OCI-LY7 (cell line): ENCODE measurements around the gene SPP2. TPM values are rescaled to one million over a fixed set of nuclear protein-coding genes. Genes with fewer than 3 reads are reported as not detected.

Source experiments
- BruUV-seq: library from RNA; stranded (reverse); fragments of 400-500 nt; replicated peaks from 2 replicates; lab custom pipeline; 2021; lab: Mats Ljungman, UMichigan
- CTCF ChIA-PET: fragments of 300-600 bp; sonication (Branson Sonifier 250); formaldehyde crosslinking; loops from one replicate; lab custom pipeline; 2022; ENCODE audit warnings: antibody characterized with exemption; ENCODE audit not compliant: unreplicated experiment; lab: Charles Lee
- POLR2A ChIA-PET: fragments of 300-600 bp; sonication (Branson Sonifier 250); formaldehyde crosslinking; loops from one replicate; lab custom pipeline; 2022; ENCODE audit warnings: antibody characterized with exemption; lab: Charles Lee
- DNase-seq: peaks from one replicate; pipeline ENCODE4 v3.0.0-alpha.2; 2015; ENCODE audit warnings: low spot score
- H2AFZ ChIP-seq: fragments of 200-600 bp; sonication (generic), shearing (Covaris generic); 2 replicates; pipeline ENCODE4 v1.6.1; 2014; ENCODE audit warnings: mild to moderate bottlenecking, antibody characterized with exemption, low read length, moderate library complexity
- H3K27ac ChIP-seq: fragments of 200-600 bp; sonication (generic); 2 replicates; pipeline ENCODE4 v1.5.1; 2014; ENCODE audit warnings: mixed run types, low read depth, mild to moderate bottlenecking, moderate library complexity, low read length, inconsistent platforms; ENCODE audit not compliant: poor library complexity, severe bottlenecking
- H3K36me3 ChIP-seq: fragments of 200-600 bp; sonication (generic); 2 replicates; pipeline ENCODE4 v1.6.1; 2014; ENCODE audit warnings: mild to moderate bottlenecking, antibody characterized with exemption, low read length, moderate library complexity, mixed read lengths; ENCODE audit not compliant: insufficient read depth
- H3K4me1 ChIP-seq: fragments of 200-600 bp; sonication (generic); 2 replicates; pipeline ENCODE4 v1.5.1; 2014; ENCODE audit warnings: mild to moderate bottlenecking, low read length; ENCODE audit not compliant: insufficient read depth, poor library complexity, severe bottlenecking
- H3K4me2 ChIP-seq: fragments of 200-600 bp; sonication (generic); 2 replicates; pipeline ENCODE4 v1.6.1; 2014; ENCODE audit warnings: mild to moderate bottlenecking, low read length
- H3K4me3 ChIP-seq: fragments of 200-600 bp; sonication (generic); 2 replicates; pipeline ENCODE4 v1.5.1; 2014; ENCODE audit warnings: mild to moderate bottlenecking, low read depth, low read length; ENCODE audit not compliant: poor library complexity, severe bottlenecking
- H3K79me2 ChIP-seq: fragments of 200-600 bp; sonication (generic); 2 replicates; pipeline ENCODE4 v1.6.1; 2016; ENCODE audit warnings: low read depth, mild to moderate bottlenecking, low read length, moderate library complexity, mixed read lengths; ENCODE audit not compliant: insufficient read depth
- H3K9me2 ChIP-seq: fragments of 200-600 bp; sonication (generic); 2 replicates; pipeline ENCODE4 v1.6.1; 2016; ENCODE audit warnings: mild to moderate bottlenecking, low read length, mixed read lengths; ENCODE audit not compliant: insufficient read depth
- H3K9me3 ChIP-seq: fragments of 200-600 bp; sonication (generic); 2 replicates; pipeline ENCODE4 v1.6.1; 2014; ENCODE audit warnings: mild to moderate bottlenecking, mixed run types, low read length, mixed read lengths
- H4K20me1 ChIP-seq: fragments of 200-600 bp; sonication (generic); 2 replicates; pipeline ENCODE4 v1.6.1; 2014; ENCODE audit warnings: mild to moderate bottlenecking, antibody characterized with exemption, low read length, moderate library complexity, mixed read lengths; ENCODE audit not compliant: insufficient read depth
- EZH2phosphoT487 ChIP-seq: fragments of 200-600 bp; sonication (generic); IDR thresholded peaks from 2 replicates; pipeline ENCODE4 v1.6.1; 2018; ENCODE audit warnings: low read depth, borderline replicate concordance, mild to moderate bottlenecking, mixed run types, antibody characterized with exemption, low read length, moderate library complexity, mixed read lengths
- intact Hi-C: fragments of 100-400 bp; cut with micrococcal nuclease; formaldehyde crosslinking; loops from one replicate; pipeline ENCODE4 v1.10.0; 2022; ENCODE audit not compliant: unreplicated experiment
- total RNA-seq, 2 experiments: library from RNA; depleted of rRNA in 1 of 2; stranded (reverse); fragments of >200 nt in 1 of 2; shearing (Covaris generic) in 1 of 2; gene quantifications; 2 replicates each; pipeline ENCODE4 v1.2.3, GENCODE V29; 2014 to 2022
- TF ChIP-seq, protein P1 (sequence below): fragments of 200-600 bp; sonication (generic); conservative IDR thresholded peaks from 2 replicates; pipeline ENCODE4 v1.5.1; 2014; ENCODE audit warnings: mild to moderate bottlenecking, antibody characterized with exemption, low read length, moderate library complexity, mixed read lengths

Gene SPP2
- total RNA-seq, 2 experiments from 2014 or later: not detected

DNA sequence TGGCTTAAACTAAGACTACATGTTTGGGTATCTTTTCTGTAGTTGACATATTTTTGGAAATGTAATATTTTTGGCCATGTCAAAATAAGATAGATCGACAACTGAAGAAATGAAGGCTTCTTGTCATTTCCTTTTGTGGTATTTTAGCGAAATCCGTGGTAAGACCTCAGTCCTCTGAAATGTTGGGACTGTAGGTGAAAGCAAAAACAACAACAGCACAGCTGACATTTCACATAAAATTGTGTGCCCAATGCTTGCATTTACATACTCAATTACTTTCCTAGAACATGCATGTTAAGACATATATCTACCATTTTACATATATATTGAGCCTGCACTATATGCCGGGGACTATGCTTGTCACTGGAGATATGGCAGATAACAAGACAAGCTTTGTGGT lies 50.2 kb downstream of the SPP2 start:
- intact Hi-C loops: no loop called here

GRCh38 chr2:234102112-234102511 lies 51.6 kb downstream of the SPP2 start:
- H3K79me2 ChIP-seq: no peaks in the 10 kb centered on the region
- no peak overlapping the region for H3K4me3 ChIP-seq
- BruUV-seq: no TSS peak
- H3K4me2 ChIP-seq: no peak overlapping the region
- intact Hi-C loops: no loop called here
- no peak overlapping the region for H2AFZ ChIP-seq
- no peaks in the 10 kb centered on the region for H3K9me2 ChIP-seq
- no peaks in the 10 kb centered on the region for H3K9me3 ChIP-seq
- no peak overlapping the region for H3K27ac ChIP-seq
- TF ChIP-seq, protein P1, sequence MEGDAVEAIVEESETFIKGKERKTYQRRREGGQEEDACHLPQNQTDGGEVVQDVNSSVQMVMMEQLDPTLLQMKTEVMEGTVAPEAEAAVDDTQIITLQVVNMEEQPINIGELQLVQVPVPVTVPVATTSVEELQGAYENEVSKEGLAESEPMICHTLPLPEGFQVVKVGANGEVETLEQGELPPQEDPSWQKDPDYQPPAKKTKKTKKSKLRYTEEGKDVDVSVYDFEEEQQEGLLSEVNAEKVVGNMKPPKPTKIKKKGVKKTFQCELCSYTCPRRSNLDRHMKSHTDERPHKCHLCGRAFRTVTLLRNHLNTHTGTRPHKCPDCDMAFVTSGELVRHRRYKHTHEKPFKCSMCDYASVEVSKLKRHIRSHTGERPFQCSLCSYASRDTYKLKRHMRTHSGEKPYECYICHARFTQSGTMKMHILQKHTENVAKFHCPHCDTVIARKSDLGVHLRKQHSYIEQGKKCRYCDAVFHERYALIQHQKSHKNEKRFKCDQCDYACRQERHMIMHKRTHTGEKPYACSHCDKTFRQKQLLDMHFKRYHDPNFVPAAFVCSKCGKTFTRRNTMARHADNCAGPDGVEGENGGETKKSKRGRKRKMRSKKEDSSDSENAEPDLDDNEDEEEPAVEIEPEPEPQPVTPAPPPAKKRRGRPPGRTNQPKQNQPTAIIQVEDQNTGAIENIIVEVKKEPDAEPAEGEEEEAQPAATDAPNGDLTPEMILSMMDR: no peak
- no peak for TF ChIP-seq EZH2phosphoT487
- H3K4me1 ChIP-seq: peaks cover 17% of the 10 kb centered on the region
- no peaks in the 10 kb centered on the region for H4K20me1 ChIP-seq
- ChIA-PET POLR2A (no interaction called here), CTCF (no interaction called here)
- peak; percentile 15 for DNase-seq
- H3K36me3 ChIP-seq: no peaks in the 10 kb centered on the region

More for the DNA sequence above, 50.2 kb downstream of the SPP2 start:
- Histone ChIP-seq H3K4me1 (peaks cover 17% of the 10 kb centered on the region), H3K9me2 (no peaks in the 10 kb centered on the region), H4K20me1 (no peaks in the 10 kb centered on the region), H3K79me2 (no peaks in the 10 kb centered on the region), H3K4me3 (no peak overlapping the region), H3K4me2 (no peak overlapping the region), H3K36me3 (no peaks in the 10 kb centered on the region), H3K27ac (no peak overlapping the region), H2AFZ (no peak overlapping the region), H3K9me3 (no peaks in the 10 kb centered on the region)
- no peak for TF ChIP-seq EZH2phosphoT487
- TF ChIP-seq, protein P1: no peak
- ChIA-PET CTCF (no interaction called here), POLR2A (no interaction called here)
- BruUV-seq: no TSS peak
- DNase-seq: no peak

- no TSS peak for BruUV-seq
- no peaks in the 10 kb centered on the region for H3K9me2 ChIP-seq
- no peaks in the 10 kb centered on the region for H3K36me3 ChIP-seq
- no peak for DNase-seq
- H3K4me3 ChIP-seq: no peak overlapping the region
- no peaks in the 10 kb centered on the region for H3K4me1 ChIP-seq
- no peaks in the 10 kb centered on the region for H3K79me2 ChIP-seq
- intact Hi-C loops: no loop called here
- no peak overlapping the region for H3K27ac ChIP-seq
- TF ChIP-seq, protein P1: no peak
- TF ChIP-seq EZH2phosphoT487: no peak
- no peaks in the 10 kb centered on the region for H4K20me1 ChIP-seq
- H2AFZ ChIP-seq: no peak overlapping the region
- no peak overlapping the region for H3K4me2 ChIP-seq
- CTCF ChIA-PET: no interaction called here
- POLR2A ChIA-PET: no interaction called here
- no peaks in the 10 kb centered on the region for H3K9me3 ChIP-seq
Measured at GRCh38 chr2:234107861-234108260, 57.4 kb downstream of the SPP2 start.
